Right lobe of liver (tissue), 6 donors: ENCODE data around the gene HOXA4. TPM values are rescaled to one million over a fixed set of nuclear protein-coding genes. Genes with fewer than 3 reads are reported as not detected.
A peak's percentile ranks its signal among the peaks of the same experiment; 100 is the strongest.

Source experiments
- ATAC-seq, 4 donors: fragments of 200-7000 bp; cut with Tn5 transposase; one replicate each; pipeline ENCODE4 v1.9.1; 2020; ENCODE audit warnings: mild to moderate bottlenecking in 4 of 4, moderate library complexity in 4 of 4
- DNase-seq, 3 donors: peaks; one replicate each; pipeline ENCODE4 v3.0.0-alpha.2; 2020
- H3K27ac ChIP-seq, 3 donors: fragments of 200-600 bp; one replicate each; pipeline ENCODE4 v1.8.0; 2022
- H3K27me3 ChIP-seq, 2 donors: fragments of 200-600 bp; one replicate each; pipeline ENCODE4 v1.8.0; 2022
- H3K36me3 ChIP-seq, 4 donors: fragments of 200-600 bp; sonication (generic) in 1 of 4; one replicate each; pipeline versions ENCODE4 v1.5.1 to v1.8.0; 2017 to 2022; ENCODE audit warnings: control low read depth in 1 of 4
- H3K4me1 ChIP-seq, 4 donors: fragments of 200-600 bp; sonication (generic) in 1 of 4; one replicate each; pipeline versions ENCODE4 v1.5.1 to v1.8.0; 2017 to 2022; ENCODE audit warnings: control low read depth in 1 of 4
- H3K4me3 ChIP-seq, 3 donors: fragments of 200-600 bp; one replicate each; pipeline ENCODE4 v1.8.0; 2022
- H3K9me3 ChIP-seq, 4 donors: fragments of 200-600 bp; sonication (generic) in 1 of 4; one replicate each; pipeline versions ENCODE4 v1.5.1 to v1.8.0; 2017 to 2022; ENCODE audit warnings: control low read depth in 1 of 4
- CTCF ChIP-seq, 4 donors: fragments of 200-600 bp in 3 of 4; fragments of 450-650 bp in 1 of 4; IDR thresholded peaks; one replicate each; pipeline versions ENCODE4 v1.5.1 to v1.8.0; 2016 to 2022; ENCODE audit warnings: antibody characterized with exemption in 4 of 4, mild to moderate bottlenecking in 2 of 4
- POLR2A ChIP-seq: fragments of 450-650 bp; IDR thresholded peaks from one replicate; pipeline ENCODE4 v1.6.1; 2017; ENCODE audit warnings: antibody characterized with exemption, mild to moderate bottlenecking
- WGBS: methylation state at CpG from one replicate; pipeline ENCODE4 v1.1.6; 2018; ENCODE audit warnings: low coverage, low lambda C conversion rate; ENCODE audit not compliant: insufficient coverage; ENCODE audit errors: missing lambda C conversion rate; 5-methylcytosine and 5-hydroxymethylcytosine counted together
- intact Hi-C, 2 donors: fragments of 100-400 bp; cut with DNase I; formaldehyde crosslinking; loops; one replicate each; pipeline versions ENCODE4 v1.11.2 to v1.14.1; 2022
- total RNA-seq, 6 experiments: library from RNA; depleted of rRNA in 2 of 6; stranded (reverse); fragments of >200 nt in 2 of 6; fragmentation: NEBNext Ultra II Directional in 3 of 6; extraction: Animal tissue kit (Norgen Biotek cat#: 25700) in 3 of 6; gene quantifications; one replicate each; pipeline versions ENCODE4 v1.1.0 to v1.2.4, GENCODE V29; 2016 to 2023
- donor health status: DM: no; HTN: yes; CAD: no.
- donor health status: DM: no; HTN: no; CAD: no.
- donor health status: DM: no; HTN: no; CAD: no.
- donor health status: DM: no; HTN: yes; CAD: no.
- donor health status: DM: no; HTN: yes; CAD: no.

The HOXA4 gene
- total RNA-seq, 6 experiments from 2014 or later, result 0.55 to 1.6 (median 0.75) TPM; not detected in 1

DNA sequence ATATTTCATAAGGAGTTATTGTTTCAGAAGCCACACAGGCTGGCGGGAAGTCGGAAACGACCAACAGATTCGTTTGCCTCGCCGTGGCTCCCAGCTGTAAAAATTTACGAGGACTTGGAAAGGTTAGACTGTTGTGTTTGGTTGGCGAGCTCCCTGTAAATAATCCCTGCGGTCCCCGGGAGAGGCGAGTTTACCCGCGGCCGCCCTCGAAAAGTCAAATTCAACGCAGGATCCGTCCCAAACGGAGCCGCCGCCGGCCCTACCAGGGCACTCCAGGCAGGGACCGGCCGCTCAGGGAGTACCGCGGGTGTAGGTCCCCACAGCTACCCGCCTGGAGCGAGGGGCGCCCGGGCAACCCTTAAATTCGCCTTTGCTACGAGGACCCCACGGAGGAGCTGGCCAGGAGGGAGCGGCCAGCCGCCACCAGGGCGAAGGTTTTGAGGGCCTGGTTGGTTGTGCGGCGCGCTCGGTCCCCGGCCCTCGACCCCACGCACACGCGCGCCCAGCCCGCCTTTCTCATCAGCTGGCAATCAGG is 35.5 kb upstream of the HOXA4 start:
- Histone ChIP-seq H3K27me3 (peaks cover 34 to 77% of the 10 kb centered on the region in 2 donors), H3K4me3 (no peak overlapping the region), H3K27ac (no peak overlapping the region), H3K9me3 (no peaks in the 10 kb centered on the region), H3K4me1 (peaks cover 0 to 3% (median 0%) of the 10 kb centered on the region in 4 donors), H3K36me3 (no peaks in the 10 kb centered on the region)
- DNase-seq (peak in 1 of 3 donors; percentile 52), ATAC-seq (no peak)
- no peak for TF ChIP-seq CTCF (IDR thresholded peaks at IDR 0.05)
- no peak for TF ChIP-seq POLR2A
- intact Hi-C loops, result loop anchor here in 1 of 2 donors (10.0 kb wide), 1 partner anchor 71 kb away; the partner anchor contains the start of gene HOXA1
- WGBS, result 10% methylated on average over 23 of the region's 46 CpGs

GRCh38 chr7:27165089-27165995 is 34.8 kb upstream of the HOXA4 start, which contains the start of gene HOXA9:
HOXA9 (minus strand) TSS chr7:27165537; CDS start chr7:27165457, 80 bp downstream.
- DNase-seq (peak in 1 of 3 donors; percentile 65), ATAC-seq (peak in 1 of 4 donors; percentile 6)
- Histone ChIP-seq H3K4me1 (peaks cover 0 to 10% (median 3%) of the 10 kb centered on the region in 4 donors), H3K27me3 (peaks cover 30 to 72% of the 10 kb centered on the region in 2 donors), H3K27ac (no peak within 1 kb of the TSS), H3K4me3 (peak within 1 kb of the TSS in 1 of 3 donors; percentile 17), H3K9me3 (no peaks in the 10 kb centered on the region), H3K36me3 (no peaks in the 10 kb centered on the region)
- no peak for TF ChIP-seq CTCF (IDR thresholded peaks at IDR 0.05)
- TF ChIP-seq POLR2A, result no peak
- WGBS, result 6% methylated on average over 22 of the region's 82 CpGs
- intact Hi-C loops, result loop anchor here in 1 of 2 donors (10.0 kb wide), 1 partner anchor 71 kb away; the partner anchor contains the start of gene HOXA1

DNA sequence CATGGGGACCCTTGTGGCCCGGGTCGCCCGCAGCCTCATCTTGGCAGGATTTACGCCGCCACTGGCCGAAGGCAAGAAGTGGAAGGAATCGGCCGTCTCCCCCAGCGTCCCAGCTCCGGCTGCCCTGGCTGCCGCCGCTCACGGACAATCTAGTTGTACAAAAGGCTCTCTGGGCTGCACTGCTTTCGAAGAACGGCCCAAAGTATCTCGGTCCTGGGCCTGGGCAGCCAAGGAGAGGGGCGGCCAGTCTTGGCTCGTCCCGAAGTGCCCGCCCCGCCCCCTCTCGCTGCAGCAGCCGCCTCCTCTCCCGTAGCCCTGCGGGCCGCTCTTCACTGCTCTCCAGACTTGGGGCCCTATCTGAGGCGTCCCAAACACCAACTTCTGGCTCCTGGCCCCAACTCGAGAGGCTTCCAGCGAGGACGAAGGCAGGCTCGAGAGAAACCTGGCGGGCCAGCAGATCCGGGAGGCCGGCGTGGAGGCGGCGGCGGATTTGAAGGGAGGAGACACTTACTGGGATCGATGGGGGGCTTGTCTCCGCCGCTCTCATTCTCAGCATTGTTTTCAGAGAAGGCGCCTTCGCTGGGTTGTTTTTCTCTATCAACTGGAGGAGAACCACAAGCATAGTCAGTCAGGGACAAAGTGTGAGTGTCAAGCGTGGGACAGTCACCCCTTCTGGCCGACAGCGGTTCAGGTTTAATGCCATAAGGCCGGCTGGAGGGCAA is 34.0 kb upstream of the HOXA4 start:
- 6% methylated on average over 10 of the region's 47 CpGs for WGBS

More for the DNA sequence above, 34.0 kb upstream of the HOXA4 start:
- intact Hi-C loops, result loop anchor here in 1 of 2 donors (10.0 kb wide), 1 partner anchor 70 kb away; the partner anchor contains the start of gene HOXA1
- no peaks in the 10 kb centered on the region for H3K36me3 ChIP-seq
- H3K4me1 ChIP-seq, result peaks cover 0 to 15% (median 3%) of the 10 kb centered on the region in 4 donors
- peak overlapping the region in 1 of 3 donors; percentile 17 for H3K4me3 ChIP-seq
- H3K27ac ChIP-seq, result no peak overlapping the region
- TF ChIP-seq POLR2A, result no peak
- TF ChIP-seq CTCF (IDR thresholded peaks at IDR 0.05), result no peak
- ATAC-seq, result no peak
- peaks cover 21 to 64% of the 10 kb centered on the region in 2 donors for H3K27me3 ChIP-seq
- DNase-seq, result peak in 1 of 3 donors; percentile 55
- no peaks in the 10 kb centered on the region for H3K9me3 ChIP-seq
